Naive thymus-derived CD8-positive, alpha-beta T cell (primary cell): ENCODE data around the gene ZEB1. TPM values are rescaled to one million over a fixed set of nuclear protein-coding genes. Genes with fewer than 3 reads are reported as not detected.
"Not testable (repeated sequence)": the region's sequence is repeated elsewhere in the genome, so short reads cannot be mapped to it uniquely, and the experiment has no call there.

Experiments
- ATAC-seq, 2 donors: fragments of 150-1000 bp; cut with Tn5 transposase in 1 of 2; sonication (Bioruptor Pico), chemical (Tn5 transposase) in 1 of 2; 1 replicate in 1 of 2; 2 replicates in 1 of 2; pipeline ENCODE4 v1.10.0; 2021; ENCODE audit warnings: mild to moderate bottlenecking in 2 of 2, moderate library complexity in 2 of 2
- POLR2A ChIA-PET: fragments of 350-600 bp; sonication (Branson Sonifier 250); formaldehyde crosslinking; loops from one replicate; lab custom pipeline; 2021; ENCODE audit warnings: antibody characterized with exemption; lab: Charles Lee
- DNase-seq, 10 donors: peaks; one replicate each; pipeline versions ENCODE4 v3.0.0 to v3.0.0-alpha.2; 2020 to 2022
- H3K27ac Mint-ChIP-seq, 10 donors: one replicate each; pipeline ENCODE4 v1.8.0; 2020 to 2022; ENCODE audit warnings: mild to moderate bottlenecking in 10 of 10, mixed read lengths in 10 of 10, moderate library complexity in 4 of 10, inconsistent platforms in 1 of 10
- H3K27me3 Mint-ChIP-seq, 5 donors: one replicate each; pipeline ENCODE4 v1.8.0; 2021 to 2022; ENCODE audit warnings: mixed read lengths in 5 of 5
- H3K36me3 Mint-ChIP-seq, 3 donors: one replicate each; pipeline ENCODE4 v1.8.0; 2020 to 2022; ENCODE audit warnings: mixed read lengths in 3 of 3, mild to moderate bottlenecking in 2 of 3, inconsistent platforms in 1 of 3
- H3K4me1 Mint-ChIP-seq, 4 donors: one replicate each; pipeline ENCODE4 v1.8.0; 2021 to 2022; ENCODE audit warnings: mixed read lengths in 4 of 4
- H3K4me3 Mint-ChIP-seq, 10 donors: one replicate each; pipeline ENCODE4 v1.8.0; 2020 to 2022; ENCODE audit warnings: mild to moderate bottlenecking in 10 of 10, mixed read lengths in 10 of 10, moderate library complexity in 6 of 10, inconsistent platforms in 1 of 10
- H3K9me3 Mint-ChIP-seq, 9 donors: one replicate each; pipeline ENCODE4 v1.8.0; 2020 to 2022; ENCODE audit warnings: mixed read lengths in 9 of 9, mild to moderate bottlenecking in 3 of 9, inconsistent platforms in 1 of 9, moderate library complexity in 1 of 9
- polyA plus RNA-seq, 3 donors: library from polyadenylated mRNA; unstranded; fragments of 300-500 nt; fragmentation: Illumina TruSeq; gene quantifications; one replicate each; pipeline ENCODE4 v1.2.3, GENCODE V29; 2021
- total RNA-seq, 8 experiments: library from RNA in 2 of 8; stranded (reverse) in 2 of 8; gene quantifications; one replicate each; pipeline ENCODE4 v1.2.3 and lab custom pipeline; 2021 to 2026

The ZEB1 gene
- total and polyA plus RNA-seq, 5 experiments from 2014 or later, result 25.2 to 72.4 (median 35.6) TPM

GRCh38 chr10:31526178-31526577 is 207.2 kb downstream of the ZEB1 start:
- DNase-seq (no peak), ATAC-seq (no peak)
- H3K27ac Mint-ChIP-seq, result peak overlapping the region in 3 of 10 donors; percentile 3 to 43 (median 17)
- no peaks in the 10 kb centered on the region for H3K27me3 Mint-ChIP-seq
- H3K4me3 Mint-ChIP-seq, result no peak overlapping the region
- no peaks in the 10 kb centered on the region for H3K9me3 Mint-ChIP-seq
- H3K4me1 Mint-ChIP-seq, result peaks cover 0 to 3% (median 0%) of the 10 kb centered on the region in 4 donors
- POLR2A ChIA-PET, result interaction anchor here (0.6 kb wide), 1 partner anchor 1055 kb away, joined by 4 read pairs; no protein-coding TSS in a partner anchor
- peaks cover 10 to 56% (median 31%) of the 10 kb centered on the region in 3 donors for H3K36me3 Mint-ChIP-seq

- ATAC-seq (no peak), DNase-seq (no peak)
- no peaks in the 10 kb centered on the region for H3K4me1 Mint-ChIP-seq
- POLR2A ChIA-PET, result no interaction called here
- no peak overlapping the region for H3K4me3 Mint-ChIP-seq
- H3K27me3 Mint-ChIP-seq, result no peaks in the 10 kb centered on the region
- H3K27ac Mint-ChIP-seq, result peak overlapping the region in 6 of 10 donors; percentile 3 to 79 (median 42)
- no peaks in the 10 kb centered on the region for H3K9me3 Mint-ChIP-seq
- peaks cover 10 to 51% (median 27%) of the 10 kb centered on the region in 3 donors for H3K36me3 Mint-ChIP-seq
Observed at GRCh38 chr10:31526681-31527080, 207.7 kb downstream of the ZEB1 start.

- H3K36me3 Mint-ChIP-seq, result peaks cover 7 to 35% (median 21%) of the 10 kb centered on the region in 3 donors
- DNase-seq, result no peak
- POLR2A ChIA-PET, result no interaction called here
Observed at GRCh38 chr10:31528831-31529230, 209.8 kb downstream of the ZEB1 start.

GRCh38 chr10:31536302-31536701 is 217.3 kb downstream of the ZEB1 start:
- peak overlapping the region in 1 of 10 donors; percentile 15 for H3K27ac Mint-ChIP-seq
- peaks cover 0 to 9% (median 0%) of the 10 kb centered on the region in 9 donors for H3K9me3 Mint-ChIP-seq
- ATAC-seq (no peak), DNase-seq (no peak)
- H3K4me1 Mint-ChIP-seq, result no peaks in the 10 kb centered on the region
- POLR2A ChIA-PET, result interaction anchor here (0.7 kb wide), 1 partner anchor 190 kb away, joined by 5 read pairs; no protein-coding TSS in a partner anchor
- H3K4me3 Mint-ChIP-seq, result no peak overlapping the region
- H3K27me3 Mint-ChIP-seq, result peaks cover 0 to 6% (median 1%) of the 10 kb centered on the region in 5 donors
- no peaks in the 10 kb centered on the region for H3K36me3 Mint-ChIP-seq

More at GRCh38 chr10:31528831-31529230, 209.8 kb downstream of the ZEB1 start:
- no peak overlapping the region for H3K4me3 Mint-ChIP-seq
- H3K27me3 Mint-ChIP-seq, result no peaks in the 10 kb centered on the region
- H3K27ac Mint-ChIP-seq, result peak overlapping the region in 1 of 10 donors; percentile 14
- peaks cover 0 to 6% (median 0%) of the 10 kb centered on the region in 9 donors for H3K9me3 Mint-ChIP-seq
- no peak for ATAC-seq
- H3K4me1 Mint-ChIP-seq, result no peaks in the 10 kb centered on the region

GRCh38 chr10:31549896-31550295 is 230.9 kb downstream of the ZEB1 start:
- Mint-ChIP-seq H3K27ac (no peak overlapping the region), H3K4me1 (no peaks in the 10 kb centered on the region), H3K36me3 (no peaks in the 10 kb centered on the region), H3K9me3 (peaks cover 0 to 11% (median 2%) of the 10 kb centered on the region in 9 donors), H3K4me3 (no peak overlapping the region), H3K27me3 (peaks cover 0 to 5% (median 4%) of the 10 kb centered on the region in 5 donors)
- DNase-seq (no peak), ATAC-seq (no peak)
- POLR2A ChIA-PET, result no interaction called here

GRCh38 chr10:31554556-31554955 is 235.5 kb downstream of the ZEB1 start:
- H3K27me3 Mint-ChIP-seq, result peaks cover 0 to 6% (median 5%) of the 10 kb centered on the region in 5 donors
- no peak for ATAC-seq
- POLR2A ChIA-PET, result no interaction called here
- H3K4me1 Mint-ChIP-seq, result no peaks in the 10 kb centered on the region
- no peak overlapping the region for H3K4me3 Mint-ChIP-seq
- H3K36me3 Mint-ChIP-seq, result peaks cover 0 to 34% (median 12%) of the 10 kb centered on the region in 3 donors
- H3K27ac Mint-ChIP-seq, result no peak overlapping the region
- peaks cover 11 to 51% (median 33%) of the 10 kb centered on the region in 9 donors for H3K9me3 Mint-ChIP-seq
- DNase-seq, result no peak

- peaks cover 21 to 56% (median 39%) of the 10 kb centered on the region in 9 donors for H3K9me3 Mint-ChIP-seq
- H3K27ac Mint-ChIP-seq, result peak overlapping the region in 1 of 10 donors; percentile 76
- H3K4me1 Mint-ChIP-seq, result no peaks in the 10 kb centered on the region
- H3K27me3 Mint-ChIP-seq, result peaks cover 0 to 7% (median 1%) of the 10 kb centered on the region in 5 donors
- ATAC-seq (no peak), DNase-seq (no peak)
- POLR2A ChIA-PET, result no interaction called here
- peaks cover 0 to 42% (median 12%) of the 10 kb centered on the region in 3 donors for H3K36me3 Mint-ChIP-seq
- H3K4me3 Mint-ChIP-seq, result no peak overlapping the region
Observed at GRCh38 chr10:31557854-31558253, 238.8 kb downstream of the ZEB1 start.

- POLR2A ChIA-PET, DNase-seq, H3K27ac Mint-ChIP-seq, H3K4me1 Mint-ChIP-seq, H3K4me3 Mint-ChIP-seq, ATAC-seq: not testable (repeated sequence)
- Mint-ChIP-seq H3K9me3 (peaks cover 0 to 26% (median 5%) of the 10 kb centered on the region in 9 donors), H3K36me3 (peaks cover 0 to 14% (median 7%) of the 10 kb centered on the region in 3 donors), H3K27me3 (peaks cover 7 to 25% (median 19%) of the 10 kb centered on the region in 5 donors)
Observed at GRCh38 chr10:31568252-31568861, 249.3 kb downstream of the ZEB1 start.

- H3K27me3 Mint-ChIP-seq, result peaks cover 0 to 8% (median 0%) of the 10 kb centered on the region in 5 donors
- peaks cover 6 to 10% (median 8%) of the 10 kb centered on the region in 4 donors for H3K4me1 Mint-ChIP-seq
- H3K4me3 Mint-ChIP-seq, result no peak overlapping the region
- peaks cover 0 to 5% (median 0%) of the 10 kb centered on the region in 3 donors for H3K36me3 Mint-ChIP-seq
- H3K9me3 Mint-ChIP-seq, result peaks cover 0 to 17% (median 5%) of the 10 kb centered on the region in 9 donors
- POLR2A ChIA-PET, result no interaction called here
- DNase-seq (no peak), ATAC-seq (no peak)
- H3K27ac Mint-ChIP-seq, result no peak overlapping the region
Observed at GRCh38 chr10:31574577-31574976, 255.6 kb downstream of the ZEB1 start.

GRCh38 chr10:31578181-31578852 is 259.3 kb downstream of the ZEB1 start:
- Mint-ChIP-seq H3K27ac (peak overlapping the region in 4 of 10 donors; percentile 16 to 69 (median 42)), H3K27me3 (peaks cover 0 to under 1% (median 0%) of the 10 kb centered on the region in 5 donors), H3K9me3 (peaks cover 0 to 17% (median 5%) of the 10 kb centered on the region in 9 donors), H3K36me3 (peaks cover 0 to 5% (median 0%) of the 10 kb centered on the region in 3 donors), H3K4me3 (peak overlapping the region in 1 of 10 donors; percentile 49), H3K4me1 (peaks cover 7 to 16% (median 11%) of the 10 kb centered on the region in 4 donors)
- ATAC-seq (peak in 1 of 2 donors; percentile 83), DNase-seq (peak in 1 of 10 donors; percentile 14)
- POLR2A ChIA-PET, result no interaction called here

GRCh38 chr10:31578951-31579350 is 259.9 kb downstream of the ZEB1 start:
- Mint-ChIP-seq H3K4me1 (peaks cover 7 to 16% (median 11%) of the 10 kb centered on the region in 4 donors), H3K36me3 (peaks cover 0 to 5% (median 0%) of the 10 kb centered on the region in 3 donors), H3K9me3 (peaks cover 0 to 17% (median 5%) of the 10 kb centered on the region in 9 donors), H3K27me3 (peaks cover 0 to 6% (median 3%) of the 10 kb centered on the region in 5 donors), H3K27ac (peak overlapping the region in 1 of 10 donors; percentile 25), H3K4me3 (no peak overlapping the region)
- DNase-seq (no peak), ATAC-seq (no peak)
- POLR2A ChIA-PET, result no interaction called here
